ENCODE results near the gene TMTC2. TPM values are rescaled to one million over a fixed set of nuclear protein-coding genes. Genes with fewer than 3 reads are reported as not detected.
"Not testable (repeated sequence)": the region's sequence is repeated elsewhere in the genome, so short reads cannot be mapped to it uniquely, and the experiment has no call there.

TMTC2 gene
- total RNA-seq, 4 donors from 2014 or later: 18.8 to 30.7 (median 21.0) TPM

- H3K36me3 ChIP-seq: no peaks in the 10 kb centered on the region
- H3K9me3 ChIP-seq: no peaks in the 10 kb centered on the region
- H3K4me3 ChIP-seq (replicated peaks in 1 of 3): no peak overlapping the region
- no peak for DNase-seq
- H3K27me3 ChIP-seq: no peaks in the 10 kb centered on the region
- TF ChIP-seq CTCF (IDR thresholded peaks at IDR 0.05): no peak
- no peak for TF ChIP-seq POLR2A (IDR thresholded peaks at IDR 0.05)
- H3K27ac ChIP-seq: no peak overlapping the region
- no peaks in the 10 kb centered on the region for H3K4me1 ChIP-seq
- 59 to 64% methylated on average over 2 of the region's 2 CpGs for WGBS, 2 donors
- intact Hi-C loops (cut with DNase I): no loop called here
Observed at GRCh38 chr12:83102499-83102898, 415.8 kb downstream of the TMTC2 start.

GRCh38 chr12:83106873-83107272 is 420.2 kb downstream of the TMTC2 start:
- no peak overlapping the region for H3K4me3 ChIP-seq (replicated peaks in 1 of 3)
- H3K36me3 ChIP-seq: no peaks in the 10 kb centered on the region
- no peaks in the 10 kb centered on the region for H3K27me3 ChIP-seq
- no peaks in the 10 kb centered on the region for H3K9me3 ChIP-seq
- no peak overlapping the region for H3K27ac ChIP-seq
- no peaks in the 10 kb centered on the region for H3K4me1 ChIP-seq
- 88 to 96% methylated on average over 1 of the region's 1 CpG for WGBS, 2 donors
- DNase-seq: no peak
- TF ChIP-seq CTCF (IDR thresholded peaks at IDR 0.05) (no peak), POLR2A (IDR thresholded peaks at IDR 0.05) (no peak)
- intact Hi-C loops (cut with DNase I): no loop called here

- no peaks in the 10 kb centered on the region for H3K36me3 ChIP-seq
- no peaks in the 10 kb centered on the region for H3K9me3 ChIP-seq
- intact Hi-C loops (cut with DNase I): no loop called here
- H3K27me3 ChIP-seq: no peaks in the 10 kb centered on the region
- H3K4me3 ChIP-seq (replicated peaks in 1 of 3): no peak overlapping the region
- DNase-seq: no peak
- 84 to 95% methylated on average over 1 of the region's 1 CpG for WGBS, 2 donors
- TF ChIP-seq POLR2A (IDR thresholded peaks at IDR 0.05): no peak
- no peak for TF ChIP-seq CTCF (IDR thresholded peaks at IDR 0.05)
- no peaks in the 10 kb centered on the region for H3K4me1 ChIP-seq
- H3K27ac ChIP-seq: no peak overlapping the region
Observed at GRCh38 chr12:83110424-83110823, 423.7 kb downstream of the TMTC2 start.

- TF ChIP-seq CTCF (IDR thresholded peaks at IDR 0.05) (no peak), POLR2A (IDR thresholded peaks at IDR 0.05) (no peak)
- no peaks in the 10 kb centered on the region for H3K36me3 ChIP-seq
- 84 to 88% methylated on average over 4 of the region's 4 CpGs for WGBS, 2 donors
Observed at GRCh38 chr12:83113945-83114344, 427.2 kb downstream of the TMTC2 start.

GRCh38 chr12:83114966-83115365 is 428.3 kb downstream of the TMTC2 start:
- Histone ChIP-seq H3K4me3 (replicated peaks in 1 of 3) (no peak overlapping the region), H3K4me1 (no peaks in the 10 kb centered on the region), H3K27me3 (no peaks in the 10 kb centered on the region), H3K9me3 (no peaks in the 10 kb centered on the region), H3K36me3 (no peaks in the 10 kb centered on the region), H3K27ac (no peak overlapping the region)
- DNase-seq: no peak
- no peak for TF ChIP-seq CTCF (IDR thresholded peaks at IDR 0.05)
- TF ChIP-seq POLR2A (IDR thresholded peaks at IDR 0.05): no peak
- WGBS, 2 donors: 86 to 90% methylated on average over 4 of the region's 4 CpGs
- intact Hi-C loops (cut with DNase I): no loop called here

More at GRCh38 chr12:83113945-83114344, 427.2 kb downstream of the TMTC2 start:
- DNase-seq: no peak
- no peaks in the 10 kb centered on the region for H3K27me3 ChIP-seq
- no peaks in the 10 kb centered on the region for H3K9me3 ChIP-seq
- no peak overlapping the region for H3K4me3 ChIP-seq (replicated peaks in 1 of 3)
- H3K4me1 ChIP-seq: no peaks in the 10 kb centered on the region
- H3K27ac ChIP-seq: no peak overlapping the region
- intact Hi-C loops (cut with DNase I): no loop called here

- H3K4me1 ChIP-seq; H3K9me3 ChIP-seq; intact Hi-C loops (cut with DNase I); H3K27ac ChIP-seq; H3K27me3 ChIP-seq; DNase-seq; H3K4me3 ChIP-seq (replicated peaks in 1 of 3); H3K36me3 ChIP-seq: not testable (repeated sequence)
- WGBS, 2 donors: 81 to 93% methylated on average over 3 of the region's 3 CpGs
Observed at GRCh38 chr12:83117926-83118325, 431.2 kb downstream of the TMTC2 start.
